OCI-LY3 (cell line): ENCODE results near the gene PSG2.
"Not testable (repeated sequence)": the region's sequence is repeated elsewhere in the genome, so short reads cannot be mapped to it uniquely, and the experiment has no call there.

Experiments used
- H2AFZ ChIP-seq: fragments of 200-600, 300-600 bp; shearing (Covaris generic); 2 replicates; pipeline ENCODE4 v1.6.0; 2014; ENCODE audit warnings: antibody characterized with exemption, low read depth, low read length
- H3K27ac ChIP-seq: fragments of 200-600, 300-600 bp; sonication (generic); 2 replicates; pipeline ENCODE4 v1.5.1; 2014; ENCODE audit warnings: mild to moderate bottlenecking, low read length, moderate library complexity, mixed read lengths
- H3K27me3 ChIP-seq: fragments of 200-600, 300-600 bp; sonication (generic); 2 replicates; pipeline ENCODE4 v1.6.1; 2014; ENCODE audit warnings: low read depth, low read length, mixed read lengths
- H3K36me3 ChIP-seq: fragments of 200-600, 300-600 bp; sonication (generic); replicated peaks from 2 replicates; pipeline ENCODE3; 2014; ENCODE audit warnings: low read depth, low read length, mixed read lengths
- H3K4me1 ChIP-seq: fragments of 300-600, 200-600 bp; sonication (generic); 2 replicates; pipeline ENCODE4 v1.6.1; 2014; ENCODE audit warnings: low read length, mixed read lengths
- H3K4me2 ChIP-seq: fragments of 200-600, 300-600 bp; sonication (generic); 2 replicates; pipeline ENCODE4 v1.6.1; 2014; ENCODE audit warnings: low read length, mixed read lengths
- H3K4me3 ChIP-seq: fragments of 300-600, 200-600 bp; sonication (generic); 2 replicates; pipeline ENCODE4 v1.5.1; 2014; ENCODE audit warnings: antibody characterized with exemption, mild to moderate bottlenecking, low read length, moderate library complexity
- H3K79me2 ChIP-seq: fragments of 300-600, 200-600 bp; shearing (Covaris generic); 2 replicates; pipeline ENCODE4 v1.6.1; 2014; ENCODE audit warnings: mild to moderate bottlenecking, low read length, mixed read lengths
- H3K9ac ChIP-seq: fragments of 300-600, 200-600 bp; shearing (Covaris generic); 2 replicates; pipeline ENCODE4 v1.6.0; 2014; ENCODE audit warnings: mild to moderate bottlenecking, low read length, moderate library complexity
- H3K9me3 ChIP-seq: fragments of 200-600, 300-600 bp; shearing (Covaris generic); 2 replicates; pipeline ENCODE4 v1.6.1; 2014; ENCODE audit warnings: low read length, mixed read lengths; ENCODE audit not compliant: insufficient read depth
- H4K20me1 ChIP-seq: fragments of 200-600, 300-600 bp; sonication (generic); 2 replicates; pipeline ENCODE4 v1.6.1; 2016; ENCODE audit warnings: low read length, mixed read lengths; ENCODE audit not compliant: insufficient read depth
- CTCF ChIP-seq: fragments of 200-600, 300-600 bp; sonication (generic); IDR thresholded peaks from 2 replicates; pipeline ENCODE4 v1.5.1; 2014; ENCODE audit warnings: antibody characterized with exemption, low read length, low read depth
- EZH2phosphoT487 ChIP-seq: fragments of 200-600 bp; shearing (Covaris generic); IDR thresholded peaks from 2 replicates; pipeline ENCODE4 v1.6.1; 2018; ENCODE audit warnings: antibody characterized with exemption, mixed run types, low read depth

Gene PSG2

DNA sequence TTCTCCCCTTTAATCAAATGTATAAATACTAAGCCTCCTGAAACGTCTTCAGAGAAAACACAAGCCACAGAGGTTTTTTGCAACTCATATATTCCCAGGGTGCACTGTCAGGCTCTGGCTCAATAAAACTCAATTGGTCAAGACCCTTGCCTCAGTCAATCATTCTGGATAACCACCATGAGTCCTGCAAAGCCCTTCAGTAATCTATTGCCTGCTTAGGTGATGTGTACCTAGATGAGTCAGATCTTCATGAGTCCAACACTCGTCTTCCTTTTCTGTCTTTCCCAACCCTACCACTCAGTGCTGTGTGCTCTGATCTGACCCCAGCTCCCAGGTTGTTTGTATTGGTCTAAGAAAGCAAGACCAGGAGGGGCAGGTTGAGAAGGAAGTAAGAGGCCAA lies 24.1 kb downstream of the PSG2 start:
- H4K20me1 ChIP-seq, H3K27me3 ChIP-seq, H2AFZ ChIP-seq, H3K9ac ChIP-seq, H3K4me2 ChIP-seq, H3K36me3 ChIP-seq, H3K4me3 ChIP-seq, H3K4me1 ChIP-seq, H3K27ac ChIP-seq, H3K79me2 ChIP-seq, H3K9me3 ChIP-seq: not testable (repeated sequence)

DNA sequence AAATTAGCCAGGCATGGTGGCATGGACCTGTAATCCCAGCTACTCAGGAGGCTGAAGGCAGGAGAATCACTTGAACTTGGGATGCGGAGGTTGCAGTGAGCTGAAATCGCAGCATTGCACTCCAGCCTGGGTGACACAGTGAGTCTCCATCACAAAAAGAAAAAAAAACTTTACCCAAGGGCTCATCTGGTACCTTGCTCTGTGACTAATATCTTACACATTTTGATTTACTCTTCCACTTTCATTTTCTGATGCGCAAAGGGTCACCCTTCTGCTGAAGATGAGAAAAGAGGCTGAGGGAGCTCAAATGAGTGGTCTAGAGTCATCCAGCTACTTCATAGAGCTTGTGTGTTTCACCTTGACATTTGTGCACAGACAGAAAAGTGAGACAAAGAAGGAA lies 34.5 kb downstream of the PSG2 start:
- H3K9me3 ChIP-seq, H3K79me2 ChIP-seq: not testable (repeated sequence)

GRCh38 chr19:43046578-43046977 lies 35.9 kb downstream of the PSG2 start:
- H3K9ac ChIP-seq, H3K4me1 ChIP-seq, H3K27me3 ChIP-seq, H3K27ac ChIP-seq, H3K79me2 ChIP-seq, H3K4me2 ChIP-seq, H3K9me3 ChIP-seq, H3K36me3 ChIP-seq, H4K20me1 ChIP-seq, H3K4me3 ChIP-seq, H2AFZ ChIP-seq: not testable (repeated sequence)

More for the DNA sequence above, 34.5 kb downstream of the PSG2 start:
- not testable (repeated sequence) for H4K20me1 ChIP-seq, H3K27ac ChIP-seq, H3K4me1 ChIP-seq, H3K9ac ChIP-seq, H3K4me3 ChIP-seq, H3K4me2 ChIP-seq, H2AFZ ChIP-seq, H3K36me3 ChIP-seq, H3K27me3 ChIP-seq

- H3K9ac ChIP-seq, H3K4me3 ChIP-seq, H3K79me2 ChIP-seq, H3K27ac ChIP-seq, H3K4me2 ChIP-seq, H4K20me1 ChIP-seq, H2AFZ ChIP-seq, H3K4me1 ChIP-seq, H3K9me3 ChIP-seq, H3K36me3 ChIP-seq, H3K27me3 ChIP-seq: not testable (repeated sequence)
Observed at GRCh38 chr19:43043492-43044180, 38.9 kb downstream of the PSG2 start.

DNA sequence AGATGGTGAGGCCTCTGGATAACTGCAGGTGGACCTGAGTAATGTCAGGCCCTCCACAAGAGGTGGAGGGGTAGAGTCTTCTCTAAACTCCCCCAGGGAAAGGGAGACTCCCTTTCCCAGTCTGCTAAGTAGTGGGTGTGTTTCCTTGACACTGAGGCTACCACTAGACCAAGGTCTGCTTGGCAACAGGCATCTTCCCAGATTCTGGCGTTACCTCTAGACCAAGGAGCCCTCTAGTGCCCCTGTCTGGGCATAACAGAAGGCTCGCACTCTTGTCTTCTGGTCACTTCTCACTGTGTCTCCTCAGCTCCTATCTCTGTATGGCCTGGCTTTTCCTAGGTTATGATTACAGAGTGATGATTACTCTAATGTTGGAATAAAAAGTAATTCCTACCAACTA lies 50.9 kb downstream of the PSG2 start:
- H3K27me3 ChIP-seq, H3K4me3 ChIP-seq, H3K9ac ChIP-seq, H3K4me2 ChIP-seq, H3K9me3 ChIP-seq, H4K20me1 ChIP-seq, H2AFZ ChIP-seq, H3K4me1 ChIP-seq, H3K36me3 ChIP-seq, H3K79me2 ChIP-seq, H3K27ac ChIP-seq: not testable (repeated sequence)

DNA sequence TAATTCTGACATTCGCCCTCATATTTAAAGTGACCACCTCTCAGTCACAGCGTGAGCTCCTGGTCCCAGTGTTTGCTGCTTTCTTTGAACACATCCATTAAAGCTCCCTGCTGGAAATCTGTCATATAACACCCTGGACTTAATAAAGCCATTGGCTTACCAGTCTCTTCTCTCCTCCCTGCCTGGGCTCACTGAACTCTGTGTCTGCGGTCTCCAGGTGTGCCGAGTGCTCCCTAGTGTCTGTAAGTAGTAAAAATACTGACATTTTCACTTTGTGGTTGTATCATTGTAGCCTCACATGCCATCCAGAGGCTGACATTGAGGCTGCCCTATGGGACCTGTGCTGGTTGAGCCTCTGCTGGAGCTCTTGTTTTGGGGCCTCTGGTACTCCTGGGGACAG lies 53.6 kb downstream of the PSG2 start:
- TF ChIP-seq CTCF (no peak), EZH2phosphoT487 (no peak)
- Histone ChIP-seq H3K9ac (no peak overlapping the region), H3K27me3 (0 out of 2 replicates have a peak, but pooled peaks cover 5% of the 10 kb centered on the region), H3K4me1 (no peaks in the 10 kb centered on the region), H3K9me3 (no peaks in the 10 kb centered on the region), H3K4me2 (no peak overlapping the region), H3K36me3 (no peaks in the 10 kb centered on the region), H2AFZ (no peak overlapping the region), H4K20me1 (no peaks in the 10 kb centered on the region), H3K27ac (no peak overlapping the region), H3K79me2 (no peaks in the 10 kb centered on the region), H3K4me3 (no peak overlapping the region)
